Large intestine (tissue), 3 donors: Measurements from ENCODE around the gene DLEC1. TPM values are rescaled to one million over a fixed set of nuclear protein-coding genes. Genes with fewer than 3 reads are reported as not detected.
"Not testable (repeated sequence)": the region's sequence is repeated elsewhere in the genome, so short reads cannot be mapped to it uniquely, and the experiment has no call there.

Experiments used
- DNase-seq, 2 donors: peaks; one replicate each; pipeline versions ENCODE4 v3.0.0 to v3.0.0-alpha.2; 2013
- H3K27ac ChIP-seq: one replicate; pipeline ENCODE4 v1.5.1; 2013; ENCODE audit warnings: low read length
- H3K27me3 ChIP-seq: 2 replicates; pipeline ENCODE4 v1.6.1; 2013; ENCODE audit warnings: low read length; ENCODE audit not compliant: control insufficient read depth, insufficient read depth
- H3K36me3 ChIP-seq: 2 replicates; pipeline ENCODE4 v1.6.1; 2013; ENCODE audit warnings: low read length; ENCODE audit not compliant: control insufficient read depth, insufficient read depth
- H3K4me1 ChIP-seq: one replicate; pipeline ENCODE4 v1.6.1; 2013; ENCODE audit warnings: low read length; ENCODE audit not compliant: control insufficient read depth, insufficient read depth
- H3K4me3 ChIP-seq: one replicate; pipeline ENCODE4 v1.5.1; 2013; ENCODE audit warnings: low read length
- H3K9me3 ChIP-seq: one replicate; pipeline ENCODE4 v1.6.1; 2013; ENCODE audit warnings: mild to moderate bottlenecking, low read depth, low read length, moderate library complexity; ENCODE audit not compliant: control insufficient read depth
- WGBS: methylation state at CpG from one replicate; pipeline ENCODE4 v1.1.5; 2013; ENCODE audit warnings: low lambda C conversion rate; ENCODE audit not compliant: insufficient coverage; 5-methylcytosine and 5-hydroxymethylcytosine counted together
- polyA plus RNA-seq: library from polyadenylated mRNA; unstranded; fragments of 120-200 nt; gene quantifications from one replicate; pipeline ENCODE4 v1.2.1, GENCODE V29; 2013

The DLEC1 gene
- polyA plus RNA-seq, 1 donor, result 1.2 TPM

- no peaks in the 10 kb centered on the region for H3K4me1 ChIP-seq
- H3K4me3 ChIP-seq, result no peak overlapping the region
- H3K36me3 ChIP-seq, result no peaks in the 10 kb centered on the region
- WGBS, result 100% methylated on average over 1 of the region's 3 CpGs
- H3K27me3 ChIP-seq, result no peaks in the 10 kb centered on the region
- no peak overlapping the region for H3K27ac ChIP-seq
- DNase-seq, result no peak
- no peaks in the 10 kb centered on the region for H3K9me3 ChIP-seq
Observed at GRCh38 chr3:38157595-38157994, 118.6 kb downstream of the DLEC1 start.

- Histone ChIP-seq H3K4me1 (no peaks in the 10 kb centered on the region), H3K4me3 (no peak overlapping the region), H3K27me3 (no peaks in the 10 kb centered on the region), H3K27ac (no peak overlapping the region), H3K9me3 (no peaks in the 10 kb centered on the region), H3K36me3 (no peaks in the 10 kb centered on the region)
- no CpG with 5 or more reads among the region's 5 CpGs for WGBS
- DNase-seq, result no peak
Observed at GRCh38 chr3:38158472-38158871, 119.5 kb downstream of the DLEC1 start.

- DNase-seq, H3K4me1 ChIP-seq, H3K36me3 ChIP-seq, H3K4me3 ChIP-seq, H3K9me3 ChIP-seq, H3K27me3 ChIP-seq, H3K27ac ChIP-seq: not testable (repeated sequence)
- WGBS, result 97% methylated on average over 11 of the region's 11 CpGs
Observed at GRCh38 chr3:38160704-38161103, 121.7 kb downstream of the DLEC1 start.

GRCh38 chr3:38163117-38163840, 124.3 kb downstream of the DLEC1 start:
- 100% methylated on average over 4 of the region's 12 CpGs for WGBS
- Histone ChIP-seq H3K36me3 (no peaks in the 10 kb centered on the region), H3K4me1 (peaks cover 3% of the 10 kb centered on the region), H3K27me3 (no peaks in the 10 kb centered on the region), H3K27ac (no peak overlapping the region), H3K9me3 (no peaks in the 10 kb centered on the region), H3K4me3 (no peak overlapping the region)
- DNase-seq, result no peak

GRCh38 chr3:38163841-38164642, 125.0 kb downstream of the DLEC1 start:
- Histone ChIP-seq H3K27me3 (no peaks in the 10 kb centered on the region), H3K27ac (peak overlapping the region; percentile 83), H3K4me3 (peak overlapping the region; percentile 60), H3K36me3 (no peaks in the 10 kb centered on the region), H3K4me1 (peaks cover 3% of the 10 kb centered on the region), H3K9me3 (no peaks in the 10 kb centered on the region)
- peak in 1 of 2 donors; percentile 37 for DNase-seq
- 59% methylated on average over 7 of the region's 24 CpGs for WGBS

- Histone ChIP-seq H3K4me1 (peaks cover 3% of the 10 kb centered on the region), H3K4me3 (peak overlapping the region; percentile 60), H3K9me3 (no peaks in the 10 kb centered on the region), H3K36me3 (no peaks in the 10 kb centered on the region), H3K27ac (peak overlapping the region; percentile 83), H3K27me3 (no peaks in the 10 kb centered on the region)
- no CpG with 5 or more reads among the region's 17 CpGs for WGBS
- DNase-seq, result no peak
Observed at GRCh38 chr3:38164643-38164951, 125.6 kb downstream of the DLEC1 start.

- DNase-seq, result peak; percentile 100
- H3K4me3 ChIP-seq, result peak within 1 kb of the TSS; percentile 60
- no CpG with 5 or more reads among the region's 57 CpGs for WGBS
- peak within 1 kb of the TSS; percentile 83 for H3K27ac ChIP-seq
- H3K27me3 ChIP-seq, result no peaks in the 10 kb centered on the region
- no peaks in the 10 kb centered on the region for H3K9me3 ChIP-seq
- H3K36me3 ChIP-seq, result no peaks in the 10 kb centered on the region
- H3K4me1 ChIP-seq, result peaks cover 3% of the 10 kb centered on the region
Observed at GRCh38 chr3:38164952-38165721, 126.1 kb downstream of the DLEC1 start, which contains the start of gene OXSR1. Gene OXSR1 (plus strand): TSS chr3:38165537. CDS start chr3:38165877, 340 bp downstream.

GRCh38 chr3:38165722-38166387, 126.8 kb downstream of the DLEC1 start:
- peak; percentile 12 to 63 for DNase-seq
- no CpG with 5 or more reads among the region's 62 CpGs for WGBS
- peak overlapping the region; percentile 60 for H3K4me3 ChIP-seq
- H3K9me3 ChIP-seq, result no peaks in the 10 kb centered on the region
- H3K36me3 ChIP-seq, result no peaks in the 10 kb centered on the region
- H3K4me1 ChIP-seq, result peaks cover 3% of the 10 kb centered on the region
- peak overlapping the region; percentile 83 for H3K27ac ChIP-seq
- H3K27me3 ChIP-seq, result no peaks in the 10 kb centered on the region

GRCh38 chr3:38167591-38167990, 128.6 kb downstream of the DLEC1 start:
- no peaks in the 10 kb centered on the region for H3K9me3 ChIP-seq
- H3K36me3 ChIP-seq, result no peaks in the 10 kb centered on the region
- peaks cover 3% of the 10 kb centered on the region for H3K4me1 ChIP-seq
- no peak for DNase-seq
- WGBS, result 90% methylated on average over 2 of the region's 4 CpGs
- H3K27me3 ChIP-seq, result no peaks in the 10 kb centered on the region
- no peak overlapping the region for H3K27ac ChIP-seq
- H3K4me3 ChIP-seq, result no peak overlapping the region
